Lower leg skin (tissue), 3 donors: ENCODE measurements around the gene KIF1A.

Experiments used
- POLR2A ChIP-seq, 2 donors: fragments of 450-650 bp; IDR thresholded peaks; one replicate each; pipeline ENCODE4 v1.6.1; 2016 to 2017; ENCODE audit warnings: antibody characterized with exemption in 2 of 2, mild to moderate bottlenecking in 1 of 2, moderate library complexity in 1 of 2
- TF ChIP-seq, protein P1 (sequence below), 3 donors: fragments of 450-650 bp; IDR thresholded peaks; one replicate each; pipeline ENCODE4 v1.5.1; 2016; ENCODE audit warnings: antibody characterized with exemption in 3 of 3, mild to moderate bottlenecking in 3 of 3, moderate library complexity in 2 of 3

DNA sequence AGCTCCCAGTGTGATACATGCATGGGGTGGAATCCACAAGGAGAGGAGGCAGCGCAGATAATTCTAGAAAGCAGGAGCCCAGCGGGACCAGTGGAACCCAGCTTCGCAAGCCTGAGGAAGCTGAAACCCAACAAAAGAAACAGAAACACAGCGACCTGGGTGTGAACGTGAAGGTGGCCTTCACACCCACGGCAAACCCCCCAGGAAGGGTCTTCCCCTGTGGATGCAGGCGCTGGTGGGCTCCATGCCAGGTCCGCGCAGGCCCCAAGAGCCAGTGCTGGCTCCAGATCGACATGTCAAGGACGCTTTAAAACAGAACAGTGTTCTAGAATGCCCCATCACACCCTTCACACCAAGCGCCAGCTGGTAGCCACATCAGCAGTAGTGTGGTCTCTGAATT is 22.1 kb downstream of the KIF1A start:
- TF ChIP-seq POLR2A (IDR thresholded peaks at IDR 0.05), result no peak
- TF ChIP-seq, protein P1, sequence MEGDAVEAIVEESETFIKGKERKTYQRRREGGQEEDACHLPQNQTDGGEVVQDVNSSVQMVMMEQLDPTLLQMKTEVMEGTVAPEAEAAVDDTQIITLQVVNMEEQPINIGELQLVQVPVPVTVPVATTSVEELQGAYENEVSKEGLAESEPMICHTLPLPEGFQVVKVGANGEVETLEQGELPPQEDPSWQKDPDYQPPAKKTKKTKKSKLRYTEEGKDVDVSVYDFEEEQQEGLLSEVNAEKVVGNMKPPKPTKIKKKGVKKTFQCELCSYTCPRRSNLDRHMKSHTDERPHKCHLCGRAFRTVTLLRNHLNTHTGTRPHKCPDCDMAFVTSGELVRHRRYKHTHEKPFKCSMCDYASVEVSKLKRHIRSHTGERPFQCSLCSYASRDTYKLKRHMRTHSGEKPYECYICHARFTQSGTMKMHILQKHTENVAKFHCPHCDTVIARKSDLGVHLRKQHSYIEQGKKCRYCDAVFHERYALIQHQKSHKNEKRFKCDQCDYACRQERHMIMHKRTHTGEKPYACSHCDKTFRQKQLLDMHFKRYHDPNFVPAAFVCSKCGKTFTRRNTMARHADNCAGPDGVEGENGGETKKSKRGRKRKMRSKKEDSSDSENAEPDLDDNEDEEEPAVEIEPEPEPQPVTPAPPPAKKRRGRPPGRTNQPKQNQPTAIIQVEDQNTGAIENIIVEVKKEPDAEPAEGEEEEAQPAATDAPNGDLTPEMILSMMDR (IDR thresholded peaks at IDR 0.05), result no peak
